Endothelial cell of umbilical vein (primary cell): ENCODE measurements around the gene ZFP62. TPM values are rescaled to one million over a fixed set of nuclear protein-coding genes. Genes with fewer than 3 reads are reported as not detected.

Experiments
- BruUV-seq: library from RNA; stranded (reverse); fragments of 400-500 nt; replicated peaks from 2 replicates; lab custom pipeline; 2021; lab: Mats Ljungman, UMichigan
- CTCF ChIA-PET: fragments of 300-600, 350-600 bp; sonication (Branson Sonifier 250); formaldehyde crosslinking; loops from one replicate; lab custom pipeline; 2021; ENCODE audit warnings: antibody characterized with exemption, inconsistent platforms; lab: Charles Lee
- POLR2A ChIA-PET: fragments of 300-600, 350-600 bp; sonication (Branson Sonifier 250); formaldehyde crosslinking; loops from one replicate; lab custom pipeline; 2021; ENCODE audit warnings: antibody characterized with exemption, inconsistent platforms; lab: Charles Lee
- DNase-seq: peaks from one replicate; pipeline ENCODE4 v3.0.0-alpha.2; 2011; ENCODE audit warnings: low read depth, low spot score
- FAIRE-seq: peaks from 2 replicates; lab custom pipeline; 2011; peaks lifted over from hg19 to GRCh38; lab: Jason Lieb, UNC
- H2AFZ ChIP-seq: 2 replicates; pipeline ENCODE4 v1.6.0; 2012; ENCODE audit warnings: low read depth, low read length, control low read depth, inconsistent platforms
- H3K27ac ChIP-seq: 2 replicates; pipeline ENCODE4 v1.5.1; 2011; ENCODE audit warnings: low read depth, mild to moderate bottlenecking, control low read depth, low read length, moderate library complexity; ENCODE audit not compliant: insufficient read depth
- H3K27me3 ChIP-seq, 2 experiments: 2 replicates each; pipeline versions ENCODE4 v1.6.0 to v1.6.1; 2011; ENCODE audit warnings: low read length in 2 of 2, mixed read lengths in 1 of 2; ENCODE audit not compliant: control insufficient read depth in 2 of 2, insufficient read depth in 2 of 2
- H3K36me3 ChIP-seq, 2 experiments: 2 replicates in 1 of 2; 3 replicates in 1 of 2; pipeline ENCODE4 v1.5.1; 2011; ENCODE audit warnings: low read length in 2 of 2, mild to moderate bottlenecking in 1 of 2, moderate library complexity in 1 of 2; ENCODE audit not compliant: control insufficient read depth in 2 of 2, insufficient read depth in 2 of 2; ENCODE audit errors: extremely low read depth in 1 of 2
- H3K4me1 ChIP-seq: 3 replicates; pipeline ENCODE4 v1.5.1; 2011; ENCODE audit warnings: mild to moderate bottlenecking, low read length; ENCODE audit not compliant: control insufficient read depth, insufficient read depth; ENCODE audit errors: extremely low read depth
- H3K4me2 ChIP-seq: 2 replicates; pipeline ENCODE4 v1.6.1; 2011; ENCODE audit warnings: low read length, control low read depth, mixed read lengths; ENCODE audit not compliant: insufficient read depth
- H3K4me3 ChIP-seq, 3 experiments: fragments of 200-600 bp in 1 of 3; sonication (generic), shearing (Covaris generic) in 1 of 3; replicated peaks in 1 of 3; 2 replicates each; pipeline ENCODE4 v1.5.1; 2011 to 2016; ENCODE audit warnings: control low read depth in 3 of 3, low read length in 3 of 3, mild to moderate bottlenecking in 2 of 3, inconsistent platforms in 1 of 3, low read depth in 1 of 3, moderate library complexity in 1 of 3; ENCODE audit not compliant: insufficient read depth in 1 of 3
- H3K79me2 ChIP-seq: 2 replicates; pipeline ENCODE4 v1.6.0; 2012; ENCODE audit warnings: low read length, inconsistent platforms; ENCODE audit not compliant: control insufficient read depth, insufficient read depth
- H3K9ac ChIP-seq: replicated peaks from 2 replicates; pipeline ENCODE3; 2011; ENCODE audit warnings: low read length, control low read depth; ENCODE audit not compliant: insufficient read depth; ENCODE audit errors: extremely low read depth
- H3K9me1 ChIP-seq: replicated peaks from 3 replicates; pipeline ENCODE4 v1.6.0; 2011; ENCODE audit warnings: mild to moderate bottlenecking, low read length; ENCODE audit not compliant: control insufficient read depth, insufficient read depth; ENCODE audit errors: extremely low read depth
- H3K9me3 ChIP-seq: replicated peaks from 2 replicates; pipeline ENCODE4 v1.5.1; 2012; ENCODE audit warnings: low read length, inconsistent platforms; ENCODE audit not compliant: control insufficient read depth, insufficient read depth
- H4K20me1 ChIP-seq: replicated peaks from 2 replicates; pipeline ENCODE3; 2011; ENCODE audit warnings: mild to moderate bottlenecking, low read length; ENCODE audit not compliant: control insufficient read depth, insufficient read depth; ENCODE audit errors: extremely low read depth
- EZH2 ChIP-seq: IDR thresholded peaks from 2 replicates; pipeline ENCODE4 v1.6.1; 2012; ENCODE audit warnings: borderline replicate concordance, low read depth, mild to moderate bottlenecking, moderate library complexity, low read length, inconsistent platforms; ENCODE audit not compliant: severe bottlenecking
- FOS ChIP-seq: IDR thresholded peaks from 2 replicates; pipeline ENCODE4 v1.6.1; 2011; ENCODE audit warnings: mild to moderate bottlenecking, low read length, moderate library complexity, borderline replicate concordance; ENCODE audit not compliant: insufficient read depth
- GATA2 ChIP-seq: IDR thresholded peaks from 2 replicates; pipeline ENCODE4 v1.7.0; 2011; ENCODE audit warnings: low read depth, mild to moderate bottlenecking, moderate library complexity, mixed read lengths, low read length; ENCODE audit not compliant: insufficient read length, insufficient read depth
- JUN ChIP-seq: IDR thresholded peaks from 2 replicates; pipeline ENCODE4 v1.6.1; 2011; ENCODE audit warnings: borderline replicate concordance, low read depth; ENCODE audit not compliant: insufficient read length, insufficient read depth
- MYC ChIP-seq: IDR thresholded peaks from one replicate; pipeline ENCODE4 v1.6.1; 2011; ENCODE audit warnings: mild to moderate bottlenecking, low read depth, low read length
- POLR2A ChIP-seq: IDR thresholded peaks from 2 replicates; pipeline ENCODE4 v1.6.1; 2012; ENCODE audit warnings: low read depth, mild to moderate bottlenecking, control low read depth, low read length
- POLR2AphosphoS5 ChIP-seq: IDR thresholded peaks from 2 replicates; pipeline ENCODE4 v1.6.1; 2012; ENCODE audit warnings: low read depth, mild to moderate bottlenecking, control low read depth, low read length, moderate library complexity; ENCODE audit not compliant: insufficient read depth
- dilution Hi-C: fragments of 300-500 bp; cut with MboI; formaldehyde crosslinking; loops from one replicate; pipeline ENCODE4 v1.15.0; 2019; ENCODE audit warnings: low sequenced_read_pairs; ENCODE audit not compliant: extremely low pct_ligation_motif_present
- intact Hi-C: fragments of 100-400 bp; cut with micrococcal nuclease; formaldehyde crosslinking; loops from one replicate; pipeline ENCODE4 v1.10.0; 2022
- polyA plus RNA-seq, 4 experiments: library from polyadenylated mRNA; depleted of rRNA in 3 of 4; stranded (reverse) in 3 of 4; unstranded in 1 of 4; fragments of >200 nt; gene quantifications; 2 replicates each; pipeline versions ENCODE4 v1.2.1 to v1.2.3, GENCODE V29; 2011 to 2012; ENCODE audit warnings: missing spikeins in 1 of 4
- total RNA-seq: library from RNA; stranded (reverse); gene quantifications from 2 replicates; pipeline ENCODE4 v1.2.3, GENCODE V29; 2021
- TF ChIP-seq, protein P1 (sequence below): IDR thresholded peaks from 2 replicates; pipeline ENCODE4 v1.6.1; 2011; ENCODE audit not compliant: insufficient read depth, insufficient read length
- TF ChIP-seq, protein P2 (sequence below), 2 donors: IDR thresholded peaks; 1 replicate in 1 of 2; 2 replicates in 1 of 2; pipeline ENCODE4 v1.5.1; 2011; ENCODE audit warnings: low read length in 2 of 2, mild to moderate bottlenecking in 2 of 2, moderate library complexity in 2 of 2, control low read depth in 1 of 2, inconsistent platforms in 1 of 2, low read depth in 1 of 2; ENCODE audit not compliant: insufficient read depth in 1 of 2; ENCODE audit errors: extremely low read depth in 1 of 2

Gene ZFP62
- total and polyA plus RNA-seq, 2 donors (not counting 3 experiments of a cell fraction or from before 2014, with no cell fraction given): 3.7 to 19.7 TPM

GRCh38 chr5:180831139-180832093 is 29.7 kb downstream of the ZFP62 start:
- Histone ChIP-seq H3K9me1 (no peaks in the 10 kb centered on the region), H3K36me3 (peaks cover 0 to 10% of the 10 kb centered on the region in 2 experiments), H4K20me1 (no peaks in the 10 kb centered on the region), H3K9me3 (no peaks in the 10 kb centered on the region), H3K4me1 (peaks cover 10% of the 10 kb centered on the region), H3K27ac (peak overlapping the region; percentile 69), H2AFZ (peak overlapping the region; percentile 93), H3K79me2 (peaks cover 2% of the 10 kb centered on the region), H3K4me2 (peak overlapping the region; percentile 66), H3K9ac (peak overlapping the region; percentile 81), H3K27me3 (no peaks in the 10 kb centered on the region), H3K4me3 (peak overlapping the region; percentile 51 to 63 (median 59))
- TF ChIP-seq GATA2 (no peak), POLR2A (peak; percentile 87), POLR2AphosphoS5 (peak; percentile 84), JUN (no peak), EZH2 (no peak), FOS (no peak), MYC (no peak)
- TF ChIP-seq, protein P1, sequence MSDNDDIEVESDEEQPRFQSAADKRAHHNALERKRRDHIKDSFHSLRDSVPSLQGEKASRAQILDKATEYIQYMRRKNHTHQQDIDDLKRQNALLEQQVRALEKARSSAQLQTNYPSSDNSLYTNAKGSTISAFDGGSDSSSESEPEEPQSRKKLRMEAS: no peak
- TF ChIP-seq, protein P2, sequence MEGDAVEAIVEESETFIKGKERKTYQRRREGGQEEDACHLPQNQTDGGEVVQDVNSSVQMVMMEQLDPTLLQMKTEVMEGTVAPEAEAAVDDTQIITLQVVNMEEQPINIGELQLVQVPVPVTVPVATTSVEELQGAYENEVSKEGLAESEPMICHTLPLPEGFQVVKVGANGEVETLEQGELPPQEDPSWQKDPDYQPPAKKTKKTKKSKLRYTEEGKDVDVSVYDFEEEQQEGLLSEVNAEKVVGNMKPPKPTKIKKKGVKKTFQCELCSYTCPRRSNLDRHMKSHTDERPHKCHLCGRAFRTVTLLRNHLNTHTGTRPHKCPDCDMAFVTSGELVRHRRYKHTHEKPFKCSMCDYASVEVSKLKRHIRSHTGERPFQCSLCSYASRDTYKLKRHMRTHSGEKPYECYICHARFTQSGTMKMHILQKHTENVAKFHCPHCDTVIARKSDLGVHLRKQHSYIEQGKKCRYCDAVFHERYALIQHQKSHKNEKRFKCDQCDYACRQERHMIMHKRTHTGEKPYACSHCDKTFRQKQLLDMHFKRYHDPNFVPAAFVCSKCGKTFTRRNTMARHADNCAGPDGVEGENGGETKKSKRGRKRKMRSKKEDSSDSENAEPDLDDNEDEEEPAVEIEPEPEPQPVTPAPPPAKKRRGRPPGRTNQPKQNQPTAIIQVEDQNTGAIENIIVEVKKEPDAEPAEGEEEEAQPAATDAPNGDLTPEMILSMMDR (IDR thresholded peaks at IDR 0.05; ENCODE audit: extremely low read depth in 1 of 2, insufficient read depth in 1 of 2, low read depth in 1 of 2, low read length in 2 of 2): peak in 1 of 2 donors; percentile 32
- peak; percentile 80 for FAIRE-seq
- ChIA-PET POLR2A (interaction anchor here (0.9 to 1.1 kb wide), 2 partner anchors 21 to 28 kb away, joined by 3 to 6 read pairs; no protein-coding TSS in a partner anchor), CTCF (interaction anchor here (0.8 to 2.3 kb wide), 8 partner anchors 21 to 353 kb away, joined by 3 to 11 read pairs (median 5); partner anchors contain the start of gene MGAT1)
- dilution Hi-C loops (no loop called here), intact Hi-C loops (loop anchor here (1.0 to 2.0 kb wide), 4 partner anchors 21 to 45 kb away; partner anchors contain the start of genes MGAT1 and ZFP62)
- DNase-seq: peak; percentile 80
- TSS peak; percentile 58 for BruUV-seq
